Thoracic aorta (tissue), 2 donors: ENCODE measurements around the gene SLC35B2. TPM values are rescaled to one million over a fixed set of nuclear protein-coding genes. Genes with fewer than 3 reads are reported as not detected.

Source experiments
- ATAC-seq: fragments of 150-250 bp; one replicate; pipeline ENCODE4 v1.8.0; 2017; ENCODE audit warnings: low read depth; ENCODE audit not compliant: insufficient number of reproducible peaks, low FRiP score
- DNase-seq: peaks from one replicate; pipeline ENCODE4 v3.0.0-alpha.2; 2020; ENCODE audit warnings: low spot score
- H3K27ac ChIP-seq, 2 donors: fragments of 200-600 bp; sonication (generic); 1 replicate in 1 of 2; 2 replicates in 1 of 2; pipeline ENCODE4 v1.5.1; 2016; ENCODE audit warnings: mild to moderate bottlenecking in 2 of 2, moderate library complexity in 2 of 2
- H3K27me3 ChIP-seq: fragments of 200-600 bp; sonication (generic); replicated peaks from 2 replicates; pipeline ENCODE4 v1.6.0; 2016; ENCODE audit warnings: mild to moderate bottlenecking; ENCODE audit not compliant: insufficient read depth
- H3K36me3 ChIP-seq: fragments of 200-600 bp; sonication (generic); one replicate; pipeline ENCODE4 v1.5.1; 2016
- H3K4me1 ChIP-seq, 2 donors: fragments of 200-600 bp; sonication (generic); 1 replicate in 1 of 2; 2 replicates in 1 of 2; pipeline versions ENCODE4 v1.5.1 to v1.6.0; 2016; ENCODE audit warnings: low read depth in 2 of 2, mild to moderate bottlenecking in 1 of 2; ENCODE audit not compliant: control insufficient read depth in 1 of 2
- H3K4me3 ChIP-seq: fragments of 200-600 bp; sonication (generic); 2 replicates; pipeline ENCODE4 v1.5.1; 2016; ENCODE audit warnings: mild to moderate bottlenecking
- H3K9me3 ChIP-seq: fragments of 200-600 bp; sonication (generic); 2 replicates; pipeline ENCODE4 v1.5.1; 2016
- total RNA-seq, 2 donors: library from RNA; depleted of rRNA; stranded (reverse); fragments of >200 nt; gene quantifications; one replicate each; pipeline versions ENCODE4 v1.1.0 to v1.2.3, GENCODE V29; 2016
- TF ChIP-seq, protein P1 (sequence below): fragments of 200-600 bp; sonication (generic); IDR thresholded peaks from one replicate; pipeline ENCODE4 v1.5.1; 2019; ENCODE audit warnings: antibody characterized with exemption

Gene SLC35B2
- total RNA-seq, 2 donors from 2014 or later = 19.9 to 33.3 TPM

DNA sequence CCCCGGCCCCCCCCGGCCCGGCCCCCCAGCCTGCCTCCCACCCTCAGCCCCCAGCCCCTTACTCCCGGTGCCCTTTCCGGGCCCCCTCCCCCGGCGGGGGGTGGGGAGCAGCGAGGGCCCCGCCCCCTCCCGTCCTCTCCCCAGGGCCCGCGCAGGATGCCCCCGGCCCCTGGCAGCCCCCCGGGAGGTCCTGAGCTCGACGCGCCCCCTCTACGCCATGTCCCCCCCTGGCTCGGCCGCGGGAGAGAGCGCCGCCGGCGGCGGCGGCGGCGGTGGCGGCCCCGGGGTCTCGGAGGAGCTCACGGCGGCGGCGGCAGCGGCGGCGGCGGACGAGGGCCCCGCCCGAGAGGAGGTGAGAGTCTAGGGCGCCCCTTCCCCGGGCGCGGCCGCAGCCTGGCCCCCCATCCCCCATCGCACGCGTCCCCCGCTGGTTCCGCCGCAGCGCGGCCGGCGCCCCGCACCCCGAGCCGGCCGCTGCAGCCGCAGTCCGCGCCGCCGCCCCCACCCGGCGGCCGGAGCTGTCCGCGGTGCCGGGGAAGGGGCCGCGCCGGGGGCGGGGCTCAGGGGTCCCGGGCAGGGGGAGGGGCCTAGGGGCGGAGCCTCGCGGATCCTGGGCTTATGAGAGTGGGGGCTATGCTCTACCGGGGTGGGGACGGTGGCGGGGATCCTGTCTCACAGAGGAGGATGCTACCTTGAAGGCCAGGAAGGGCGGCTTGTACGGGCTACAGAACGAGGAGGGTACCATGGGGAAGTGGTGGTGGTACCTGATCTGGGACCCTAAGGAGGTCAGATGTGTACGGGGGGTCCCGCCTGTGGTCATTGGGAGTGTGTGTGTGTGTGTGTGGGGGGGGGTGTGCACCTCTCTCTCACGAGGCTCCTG, 13.4 kb upstream of the SLC35B2 start:
- no peak for DNase-seq
- ATAC-seq = no peak
- peaks cover 4% of the 10 kb centered on the region for H3K27me3 ChIP-seq
- peak overlapping the region; percentile 55 for H3K4me3 ChIP-seq
- no peak overlapping the region for H3K27ac ChIP-seq
- H3K36me3 ChIP-seq = no peaks in the 10 kb centered on the region
- peaks cover 0 to 8% of the 10 kb centered on the region in 2 donors for H3K4me1 ChIP-seq
- H3K9me3 ChIP-seq = no peaks in the 10 kb centered on the region
- TF ChIP-seq, protein P1, sequence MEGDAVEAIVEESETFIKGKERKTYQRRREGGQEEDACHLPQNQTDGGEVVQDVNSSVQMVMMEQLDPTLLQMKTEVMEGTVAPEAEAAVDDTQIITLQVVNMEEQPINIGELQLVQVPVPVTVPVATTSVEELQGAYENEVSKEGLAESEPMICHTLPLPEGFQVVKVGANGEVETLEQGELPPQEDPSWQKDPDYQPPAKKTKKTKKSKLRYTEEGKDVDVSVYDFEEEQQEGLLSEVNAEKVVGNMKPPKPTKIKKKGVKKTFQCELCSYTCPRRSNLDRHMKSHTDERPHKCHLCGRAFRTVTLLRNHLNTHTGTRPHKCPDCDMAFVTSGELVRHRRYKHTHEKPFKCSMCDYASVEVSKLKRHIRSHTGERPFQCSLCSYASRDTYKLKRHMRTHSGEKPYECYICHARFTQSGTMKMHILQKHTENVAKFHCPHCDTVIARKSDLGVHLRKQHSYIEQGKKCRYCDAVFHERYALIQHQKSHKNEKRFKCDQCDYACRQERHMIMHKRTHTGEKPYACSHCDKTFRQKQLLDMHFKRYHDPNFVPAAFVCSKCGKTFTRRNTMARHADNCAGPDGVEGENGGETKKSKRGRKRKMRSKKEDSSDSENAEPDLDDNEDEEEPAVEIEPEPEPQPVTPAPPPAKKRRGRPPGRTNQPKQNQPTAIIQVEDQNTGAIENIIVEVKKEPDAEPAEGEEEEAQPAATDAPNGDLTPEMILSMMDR = no peak

DNA sequence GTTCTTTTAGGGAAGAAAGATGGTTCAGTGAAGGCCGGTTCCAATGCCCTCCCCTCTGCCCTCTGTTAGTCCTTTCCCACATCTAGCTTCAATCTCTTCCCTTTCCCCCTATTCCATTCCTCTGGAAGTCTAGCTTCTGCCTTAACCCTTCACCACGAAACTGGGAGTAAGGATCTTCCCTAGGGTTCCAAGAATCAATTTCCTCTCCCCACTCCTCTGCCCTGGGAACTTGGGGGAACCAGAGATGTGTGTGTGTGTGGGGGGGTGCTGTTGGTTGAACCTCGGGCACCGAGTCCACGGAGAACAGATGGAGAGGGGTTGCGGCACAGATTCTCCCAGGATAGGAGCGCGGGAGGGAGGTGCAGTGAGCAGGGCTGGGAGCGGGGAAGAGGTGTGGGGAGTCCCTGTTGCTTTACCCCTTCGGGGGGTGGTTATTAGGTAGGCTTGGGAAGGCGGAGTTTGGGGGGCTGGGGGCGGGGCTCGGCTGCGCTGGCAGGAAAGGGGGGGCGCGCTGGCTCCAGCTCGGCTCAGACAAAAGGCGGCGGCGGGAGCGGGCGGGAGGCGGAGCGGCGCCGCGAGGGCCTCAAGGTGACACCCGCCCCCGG, 12.7 kb upstream of the SLC35B2 start, which contains the start of gene TMEM151B:
Gene TMEM151B, plus strand, starts transcription at position 530 of the 605 bp plus-strand sequence. CDS start 293 bp downstream, outside the sequence.
- ATAC-seq (no peak), DNase-seq (no peak)
- Histone ChIP-seq H3K27ac (no peak within 1 kb of the TSS), H3K36me3 (no peaks in the 10 kb centered on the region), H3K4me1 (peaks cover 0 to 4% of the 10 kb centered on the region in 2 donors), H3K27me3 (peaks cover 4% of the 10 kb centered on the region), H3K9me3 (no peaks in the 10 kb centered on the region), H3K4me3 (peak within 1 kb of the TSS; percentile 55)
- TF ChIP-seq, protein P1 = no peak

DNA sequence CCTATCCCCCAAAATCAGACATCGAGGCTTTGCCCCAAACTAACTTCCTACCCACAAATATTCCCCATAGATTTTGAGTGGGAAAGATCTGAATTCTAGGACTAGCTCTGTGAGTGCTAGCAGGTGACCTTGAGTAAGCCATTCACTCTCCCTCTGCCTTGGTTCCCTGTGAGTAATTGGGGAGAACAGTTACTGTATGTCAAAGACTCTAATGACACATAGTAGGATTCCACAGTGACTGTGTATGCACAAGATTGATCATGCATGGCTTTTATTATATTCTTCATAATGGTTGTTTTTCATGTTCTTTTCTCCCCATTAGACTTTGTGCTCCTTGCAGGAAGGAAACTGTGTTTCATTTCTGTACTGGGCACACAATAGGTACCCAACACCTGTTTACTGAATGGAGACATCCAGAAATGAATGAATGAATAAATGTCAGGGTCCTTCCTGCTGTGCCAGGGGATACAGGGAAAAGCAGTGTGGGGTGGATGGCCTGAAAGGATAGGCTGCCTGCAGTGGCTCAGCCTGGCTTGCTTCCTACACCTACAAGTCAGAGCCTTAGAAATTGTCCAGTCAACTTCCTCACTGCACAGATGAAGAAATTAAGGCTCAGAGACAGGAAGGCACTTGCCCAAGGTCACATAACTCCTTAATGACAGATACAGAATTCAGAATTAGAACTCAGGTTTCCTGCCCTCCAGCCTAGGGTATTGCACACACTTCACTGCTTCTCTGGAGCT, 12.0 kb upstream of the SLC35B2 start:
- Histone ChIP-seq H3K9me3 (no peaks in the 10 kb centered on the region), H3K4me1 (peaks cover 5 to 9% of the 10 kb centered on the region in 2 donors), H3K27ac (no peak overlapping the region), H3K4me3 (no peak overlapping the region), H3K36me3 (no peaks in the 10 kb centered on the region), H3K27me3 (peaks cover 4% of the 10 kb centered on the region)
- ATAC-seq (no peak), DNase-seq (no peak)
- TF ChIP-seq, protein P1 = no peak

DNA sequence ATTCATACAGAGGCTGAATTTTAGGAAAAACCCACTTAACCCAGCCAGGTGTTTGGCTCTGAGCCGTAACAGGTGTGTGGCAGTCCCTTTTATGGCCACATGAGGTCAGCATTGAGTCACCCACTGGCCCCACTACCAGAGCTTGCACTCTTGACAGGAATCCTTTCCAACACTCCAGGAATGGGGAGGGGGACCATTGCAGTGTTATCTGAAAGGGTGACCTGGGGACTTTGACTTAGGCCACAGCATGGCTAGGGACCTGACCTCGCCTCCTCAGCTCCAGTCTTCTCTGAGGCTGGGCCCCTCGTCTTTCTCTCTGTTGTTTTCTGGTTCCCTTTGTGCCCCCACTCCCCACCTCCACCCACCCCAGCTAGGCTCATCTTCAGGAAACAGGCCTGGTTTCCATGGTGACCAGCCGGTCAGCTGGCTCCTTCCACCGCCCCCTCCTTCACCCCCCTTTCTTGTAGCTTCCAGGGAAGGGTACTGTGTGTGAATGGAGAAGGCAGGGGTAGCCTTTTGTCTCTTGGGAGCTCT, 10.8 kb upstream of the SLC35B2 start:
- no peak for DNase-seq
- no peaks in the 10 kb centered on the region for H3K9me3 ChIP-seq
- no peak overlapping the region for H3K4me3 ChIP-seq
- peaks cover 15 to 21% of the 10 kb centered on the region in 2 donors for H3K4me1 ChIP-seq
- H3K36me3 ChIP-seq = no peaks in the 10 kb centered on the region
- no peak overlapping the region for H3K27ac ChIP-seq
- peaks cover 4% of the 10 kb centered on the region for H3K27me3 ChIP-seq
- no peak for ATAC-seq
- TF ChIP-seq, protein P1 = peak; percentile 90
